ENCODE measurements around the gene SHBG. TPM values are rescaled to one million over a fixed set of nuclear protein-coding genes. Genes with fewer than 3 reads are reported as not detected.

Gene SHBG
- polyA plus RNA-seq, 6 donors from 2014 or later, result not detected

GRCh38 chr17:7668482-7668881, 38.5 kb downstream of the SHBG start:
- Mint-ChIP-seq H3K36me3 (peaks cover 9 to 16% of the 10 kb centered on the region in 2 donors), H3K27me3 (no peaks in the 10 kb centered on the region), H3K9me3 (peaks cover 0 to 5% (median under 1%) of the 10 kb centered on the region in 7 donors), H3K27ac (no peak overlapping the region), H3K4me3 (no peak overlapping the region), H3K4me1 (peaks cover 0 to 1% (median 0%) of the 10 kb centered on the region in 3 donors)
- DNase-seq (no peak), ATAC-seq (ENCODE audit: low read depth in 2 of 2) (no peak)

DNA sequence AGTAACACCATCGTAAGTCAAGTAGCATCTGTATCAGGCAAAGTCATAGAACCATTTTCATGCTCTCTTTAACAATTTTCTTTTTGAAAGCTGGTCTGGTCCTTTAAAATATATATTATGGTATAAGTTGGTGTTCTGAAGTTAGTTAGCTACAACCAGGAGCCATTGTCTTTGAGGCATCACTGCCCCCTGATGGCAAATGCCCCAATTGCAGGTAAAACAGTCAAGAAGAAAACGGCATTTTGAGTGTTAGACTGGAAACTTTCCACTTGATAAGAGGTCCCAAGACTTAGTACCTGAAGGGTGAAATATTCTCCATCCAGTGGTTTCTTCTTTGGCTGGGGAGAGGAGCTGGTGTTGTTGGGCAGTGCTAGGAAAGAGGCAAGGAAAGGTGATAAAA, 43.3 kb downstream of the SHBG start:
- Mint-ChIP-seq H3K27ac (no peak overlapping the region), H3K36me3 (peaks cover 16 to 22% of the 10 kb centered on the region in 2 donors), H3K9me3 (peaks cover 0 to 9% (median 5%) of the 10 kb centered on the region in 7 donors), H3K27me3 (no peaks in the 10 kb centered on the region), H3K4me1 (peaks cover 6 to 16% (median 10%) of the 10 kb centered on the region in 3 donors), H3K4me3 (no peak overlapping the region)
- no peak for DNase-seq
- ATAC-seq (ENCODE audit: low read depth in 2 of 2), result no peak

- Mint-ChIP-seq H3K9me3 (peaks cover 0 to 9% (median 5%) of the 10 kb centered on the region in 7 donors), H3K4me3 (peak overlapping the region in 1 of 8 donors; percentile 39), H3K36me3 (peaks cover 16 to 22% of the 10 kb centered on the region in 2 donors), H3K27me3 (no peaks in the 10 kb centered on the region), H3K4me1 (peaks cover 13 to 19% (median 16%) of the 10 kb centered on the region in 3 donors), H3K27ac (no peak overlapping the region)
- ATAC-seq (ENCODE audit: low read depth in 2 of 2) (no peak), DNase-seq (no peak)
These were observed 45.0 kb downstream of the SHBG start for GRCh38 chr17:7674934-7675333.

GRCh38 chr17:7676533-7676932, 46.6 kb downstream of the SHBG start:
- peaks cover 13 to 27% (median 16%) of the 10 kb centered on the region in 3 donors for H3K4me1 Mint-ChIP-seq
- no peaks in the 10 kb centered on the region for H3K27me3 Mint-ChIP-seq
- H3K4me3 Mint-ChIP-seq, result no peak overlapping the region
- no peak for ATAC-seq (ENCODE audit: low read depth in 2 of 2)
- H3K27ac Mint-ChIP-seq, result peak overlapping the region in 1 of 6 donors; percentile 44
- H3K36me3 Mint-ChIP-seq, result peaks cover 12 to 22% of the 10 kb centered on the region in 2 donors
- H3K9me3 Mint-ChIP-seq, result peaks cover 0 to 9% (median 5%) of the 10 kb centered on the region in 7 donors
- DNase-seq, result no peak

DNA sequence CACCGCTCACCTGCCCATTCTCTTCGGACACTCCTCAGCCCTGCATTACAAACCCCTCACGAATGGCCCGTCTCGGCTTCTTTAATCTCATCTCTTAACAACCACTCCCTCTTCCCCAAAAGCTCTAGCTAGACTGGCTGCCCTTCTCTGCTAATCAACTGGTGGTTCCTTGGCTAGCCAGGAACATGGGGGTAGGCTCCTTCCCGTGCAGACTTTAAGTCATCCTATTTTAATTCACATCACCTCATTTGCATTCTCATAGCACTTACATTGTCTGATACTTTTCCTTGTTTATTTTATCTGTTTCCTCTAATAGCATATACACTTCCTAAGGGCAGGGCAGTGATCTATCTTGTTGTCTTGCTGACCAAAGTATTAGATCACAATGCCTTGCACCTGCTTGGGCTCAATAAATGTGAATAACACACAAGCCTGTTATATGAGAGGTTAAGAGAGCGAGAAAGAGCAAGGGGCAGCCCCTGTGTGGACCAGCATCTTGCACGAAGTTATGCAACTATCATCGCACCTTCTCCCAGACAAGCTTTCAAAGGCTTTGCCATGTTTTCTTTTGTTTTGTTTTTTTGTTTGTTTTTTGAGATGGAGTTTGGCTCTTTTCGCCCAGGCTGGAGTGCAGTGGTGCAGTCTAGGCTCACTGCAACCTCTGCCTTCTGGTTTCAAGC, 47.6 kb downstream of the SHBG start:
- ATAC-seq (ENCODE audit: low read depth in 2 of 2), result no peak
- no peak overlapping the region for H3K4me3 Mint-ChIP-seq
- peaks cover 13 to 34% (median 16%) of the 10 kb centered on the region in 3 donors for H3K4me1 Mint-ChIP-seq
- peaks cover 12 to 22% of the 10 kb centered on the region in 2 donors for H3K36me3 Mint-ChIP-seq
- peak overlapping the region in 3 of 6 donors; percentile 2 to 32 (median 15) for H3K27ac Mint-ChIP-seq
- H3K9me3 Mint-ChIP-seq, result peaks cover 0 to 9% (median 5%) of the 10 kb centered on the region in 7 donors
- no peak for DNase-seq
- H3K27me3 Mint-ChIP-seq, result no peaks in the 10 kb centered on the region

Other genes starting within 250 kb of the SHBG start
- gene TNK1, start 249.0 kb upstream of the SHBG start, polyA plus RNA-seq (ENCODE audit: low read depth in 6 of 6), result 1 to 10 TPM; 1.2 to 4.2 (median 2.5) TPM
- gene PLSCR3, start 235.6 kb upstream of the SHBG start, polyA plus RNA-seq (ENCODE audit: low read depth in 6 of 6), result 10 to 100 TPM; 43.1 to 73.4 (median 59.1) TPM
- gene TMEM256, start 226.0 kb upstream of the SHBG start, polyA plus RNA-seq (ENCODE audit: low read depth in 6 of 6), result 10 to 100 TPM; 73.4 to 90.2 (median 81.3) TPM
- gene NLGN2, start 222.3 kb upstream of the SHBG start, polyA plus RNA-seq (ENCODE audit: low read depth in 6 of 6), result not detected
- gene SPEM1, start 209.8 kb upstream of the SHBG start, polyA plus RNA-seq (ENCODE audit: low read depth in 6 of 6), result not detected
- not detected for gene SPEM2, start 204.5 kb upstream of the SHBG start, polyA plus RNA-seq (ENCODE audit: low read depth in 6 of 6)
- gene SPEM3, start 201.3 kb upstream of the SHBG start, polyA plus RNA-seq (ENCODE audit: low read depth in 6 of 6), result not detected
- gene TMEM102, start 194.7 kb upstream of the SHBG start, polyA plus RNA-seq (ENCODE audit: low read depth in 6 of 6), result 10 to 100 TPM in 5 of 6 donors, 1 to 10 TPM in 1; 9.6 to 19.8 (median 13.5) TPM
- gene FGF11, start 190.6 kb upstream of the SHBG start, polyA plus RNA-seq (ENCODE audit: low read depth in 6 of 6), result under 1 TPM in 1 of 6 donors, not detected in 5; 0.16 TPM
- 10 to 100 TPM; 12.6 to 21.6 (median 15.6) TPM for gene CHRNB1, start 185.1 kb upstream of the SHBG start, polyA plus RNA-seq (ENCODE audit: low read depth in 6 of 6)
- 10 to 100 TPM in 4 of 6 donors, 1 to 10 TPM in 2; 5.3 to 19.2 (median 10.5) TPM for gene ZBTB4, start 150.5 kb upstream of the SHBG start, polyA plus RNA-seq (ENCODE audit: low read depth in 6 of 6)
- under 1 TPM in 2 of 6 donors, not detected in 4; 0.14 to 0.39 TPM for gene SLC35G6, start 148.7 kb upstream of the SHBG start, polyA plus RNA-seq (ENCODE audit: low read depth in 6 of 6)
- gene POLR2A, start 145.8 kb upstream of the SHBG start, polyA plus RNA-seq (ENCODE audit: low read depth in 6 of 6), result 10 to 100 TPM; 13.6 to 88.9 (median 47.1) TPM
- 10 to 100 TPM; 21.6 to 33.3 (median 28.0) TPM for gene TNFSF12, start 81.1 kb upstream of the SHBG start, polyA plus RNA-seq (ENCODE audit: low read depth in 6 of 6)
- gene TNFSF13, start 71.4 kb upstream of the SHBG start, polyA plus RNA-seq (ENCODE audit: low read depth in 6 of 6), result 10 to 100 TPM; 32.2 to 43.1 (median 38.5) TPM
- 10 to 100 TPM; 16.0 to 21.9 (median 18.2) TPM for gene SENP3, start 68.2 kb upstream of the SHBG start, polyA plus RNA-seq (ENCODE audit: low read depth in 6 of 6)
- 1 to 10 TPM; 3.3 to 7.4 (median 6.8) TPM for gene CD68, start 50.5 kb upstream of the SHBG start, polyA plus RNA-seq (ENCODE audit: low read depth in 6 of 6)
- gene MPDU1, start 46.3 kb upstream of the SHBG start, polyA plus RNA-seq (ENCODE audit: low read depth in 6 of 6), result 10 to 100 TPM; 27.8 to 59.7 (median 43.1) TPM
- gene SOX15, start 40.0 kb upstream of the SHBG start, polyA plus RNA-seq (ENCODE audit: low read depth in 6 of 6), result not detected
- gene FXR2, start 15.2 kb upstream of the SHBG start, polyA plus RNA-seq (ENCODE audit: low read depth in 6 of 6), result 10 to 100 TPM in 5 of 6 donors, 1 to 10 TPM in 1; 7.8 to 20.1 (median 12.5) TPM
- 10 to 100 TPM; 34.2 to 42.5 (median 35.9) TPM for gene SAT2, start 2.3 kb upstream of the SHBG start, polyA plus RNA-seq (ENCODE audit: low read depth in 6 of 6)
- gene ATP1B2, start 20.8 kb downstream of the SHBG start, polyA plus RNA-seq (ENCODE audit: low read depth in 6 of 6), result under 1 TPM in 2 of 6 donors, not detected in 4; 0.08 to 0.21 TPM
- gene TP53, start 57.4 kb downstream of the SHBG start, polyA plus RNA-seq (ENCODE audit: low read depth in 6 of 6), result 10 to 100 TPM; 25.2 to 53.9 (median 47.7) TPM
- 10 to 100 TPM in 5 of 6 donors, 1 to 10 TPM in 1; 3.2 to 14.9 (median 12.9) TPM for gene WRAP53, start 58.3 kb downstream of the SHBG start, polyA plus RNA-seq (ENCODE audit: low read depth in 6 of 6)
- gene EFNB3, start 75.1 kb downstream of the SHBG start, polyA plus RNA-seq (ENCODE audit: low read depth in 6 of 6), result not detected
- not detected for gene DNAH2, start 87.6 kb downstream of the SHBG start, polyA plus RNA-seq (ENCODE audit: low read depth in 6 of 6)
- gene KDM6B, start 204.1 kb downstream of the SHBG start, polyA plus RNA-seq (ENCODE audit: low read depth in 6 of 6), result 1 to 10 TPM in 3 of 6 donors, under 1 TPM in 3; 0.04 to 1.9 (median 0.99) TPM
- under 1 TPM in 1 of 6 donors, not detected in 5; 0.68 TPM for gene TMEM88, start 224.9 kb downstream of the SHBG start, polyA plus RNA-seq (ENCODE audit: low read depth in 6 of 6)
- gene NAA38, start 227.4 kb downstream of the SHBG start, polyA plus RNA-seq (ENCODE audit: low read depth in 6 of 6), result 100 to 1,000 TPM; 121 to 158 (median 136) TPM
- 1 to 10 TPM; 3.4 to 5.2 (median 3.7) TPM for gene CYB5D1, start 227.9 kb downstream of the SHBG start, polyA plus RNA-seq (ENCODE audit: low read depth in 6 of 6)

Measured in naive B cell (primary cell).